Gastroesophageal sphincter (tissue), 4 donors: ENCODE measurements around the gene AMIGO2. TPM values are rescaled to one million over a fixed set of nuclear protein-coding genes. Genes with fewer than 3 reads are reported as not detected.
A peak's percentile ranks its signal among the peaks of the same experiment; 100 is the strongest.

Experiments used
- ATAC-seq: fragments of 150-250 bp; one replicate; pipeline ENCODE4 v1.9.1; 2016; ENCODE audit warnings: mild to moderate bottlenecking, moderate library complexity
- H3K27ac ChIP-seq, 4 donors: fragments of 200-600 bp; sonication (generic) in 3 of 4; 1 replicate in 3 of 4; 2 replicates in 1 of 4; pipeline ENCODE4 v1.5.1; 2016 to 2019
- H3K27me3 ChIP-seq: fragments of 200-600 bp; sonication (generic); one replicate; pipeline ENCODE4 v1.5.1; 2019
- H3K36me3 ChIP-seq, 2 donors: fragments of 200-600 bp; sonication (generic); one replicate each; pipeline ENCODE4 v1.5.1; 2019; ENCODE audit warnings: control low read depth in 1 of 2
- H3K4me1 ChIP-seq, 3 donors: fragments of 200-600 bp; sonication (generic); 1 replicate in 2 of 3; 2 replicates in 1 of 3; pipeline ENCODE4 v1.5.1; 2016 to 2019; ENCODE audit warnings: control low read depth in 2 of 3
- H3K4me3 ChIP-seq, 2 donors: fragments of 200-600 bp; sonication (generic); one replicate each; pipeline ENCODE4 v1.5.1; 2019; ENCODE audit warnings: mild to moderate bottlenecking in 1 of 2, moderate library complexity in 1 of 2
- H3K9me3 ChIP-seq, 3 donors: fragments of 200-600 bp; sonication (generic); one replicate each; pipeline ENCODE4 v1.5.1; 2017 to 2019; ENCODE audit warnings: control low read depth in 2 of 3
- EP300 ChIP-seq: sonication (generic); formaldehyde crosslinking; IDR thresholded peaks from one replicate; pipeline ENCODE4 v1.6.1; 2017; ENCODE audit warnings: antibody characterized with exemption, mild to moderate bottlenecking
- POLR2A ChIP-seq, 2 donors: fragments of 450-650 bp; IDR thresholded peaks; one replicate each; pipeline ENCODE4 v1.6.1; 2017; ENCODE audit warnings: antibody characterized with exemption in 2 of 2, mild to moderate bottlenecking in 2 of 2, moderate library complexity in 1 of 2
- POLR2AphosphoS5 ChIP-seq: sonication (generic); formaldehyde crosslinking; IDR thresholded peaks from one replicate; pipeline ENCODE4 v1.6.1; 2017; ENCODE audit warnings: antibody characterized with exemption
- WGBS, 2 donors: methylation state at CpG; one replicate each; pipeline ENCODE4 v1.1.5; 2018; ENCODE audit warnings: low coverage in 1 of 2; 5-methylcytosine and 5-hydroxymethylcytosine counted together
- total RNA-seq, 4 donors: library from RNA; depleted of rRNA; stranded (reverse); fragments of >200 nt; gene quantifications; one replicate each; pipeline ENCODE4 v1.1.0, GENCODE V29; 2016
- TF ChIP-seq, protein P1 (sequence below), 4 experiments: fragments of 200-600 bp in 2 of 4; fragments of 450-650 bp in 2 of 4; sonication (generic) in 1 of 4; IDR thresholded peaks; one replicate each; pipeline ENCODE4 v1.5.1; 2017 to 2019; ENCODE audit warnings: antibody characterized with exemption in 4 of 4, mild to moderate bottlenecking in 2 of 4, moderate library complexity in 2 of 4

AMIGO2 gene
- total RNA-seq, 4 donors from 2014 or later: 1.4 to 8.1 (median 3.6) TPM

DNA sequence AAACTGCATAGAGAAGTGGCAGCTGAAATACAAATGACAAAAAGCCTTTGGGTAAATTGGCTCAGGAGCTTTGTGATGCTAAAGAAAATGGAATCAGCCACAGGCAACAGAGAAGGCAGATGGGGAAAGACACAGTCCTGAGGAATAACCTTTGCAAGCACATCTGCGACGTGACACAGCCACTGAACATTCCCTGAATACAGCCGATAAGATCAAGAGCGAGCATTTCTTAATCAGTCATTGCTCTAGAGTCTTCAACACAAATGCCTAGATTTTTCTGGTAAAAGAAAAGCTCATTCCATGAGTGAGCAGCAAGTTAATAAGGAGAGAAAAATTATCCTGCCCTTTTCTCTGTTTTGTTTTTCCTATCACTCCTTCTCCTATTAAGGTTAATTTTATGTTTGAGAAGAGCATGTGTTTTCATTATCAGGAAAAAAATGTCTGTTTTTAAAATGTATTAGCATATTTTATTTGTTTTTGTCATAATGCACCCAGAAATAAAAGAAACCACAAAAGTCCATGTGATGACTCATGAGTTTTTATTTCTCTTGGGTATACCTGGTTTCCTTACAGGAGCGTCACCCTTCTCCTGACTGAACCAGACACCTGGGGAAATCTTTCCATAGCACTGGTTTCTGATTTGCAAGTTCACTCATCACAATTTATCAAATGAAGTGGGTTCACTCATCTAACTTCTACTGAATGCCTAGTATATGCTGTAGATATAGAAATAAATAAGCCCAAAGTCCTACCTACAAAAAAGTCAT is 45.8 kb downstream of the AMIGO2 start:
- Histone ChIP-seq H3K36me3 (no peaks in the 10 kb centered on the region), H3K27me3 (no peaks in the 10 kb centered on the region), H3K9me3 (no peaks in the 10 kb centered on the region), H3K4me3 (no peak overlapping the region), H3K27ac (no peak overlapping the region), H3K4me1 (peaks cover 0 to 6% (median 0%) of the 10 kb centered on the region in 3 donors)
- TF ChIP-seq, protein P1, sequence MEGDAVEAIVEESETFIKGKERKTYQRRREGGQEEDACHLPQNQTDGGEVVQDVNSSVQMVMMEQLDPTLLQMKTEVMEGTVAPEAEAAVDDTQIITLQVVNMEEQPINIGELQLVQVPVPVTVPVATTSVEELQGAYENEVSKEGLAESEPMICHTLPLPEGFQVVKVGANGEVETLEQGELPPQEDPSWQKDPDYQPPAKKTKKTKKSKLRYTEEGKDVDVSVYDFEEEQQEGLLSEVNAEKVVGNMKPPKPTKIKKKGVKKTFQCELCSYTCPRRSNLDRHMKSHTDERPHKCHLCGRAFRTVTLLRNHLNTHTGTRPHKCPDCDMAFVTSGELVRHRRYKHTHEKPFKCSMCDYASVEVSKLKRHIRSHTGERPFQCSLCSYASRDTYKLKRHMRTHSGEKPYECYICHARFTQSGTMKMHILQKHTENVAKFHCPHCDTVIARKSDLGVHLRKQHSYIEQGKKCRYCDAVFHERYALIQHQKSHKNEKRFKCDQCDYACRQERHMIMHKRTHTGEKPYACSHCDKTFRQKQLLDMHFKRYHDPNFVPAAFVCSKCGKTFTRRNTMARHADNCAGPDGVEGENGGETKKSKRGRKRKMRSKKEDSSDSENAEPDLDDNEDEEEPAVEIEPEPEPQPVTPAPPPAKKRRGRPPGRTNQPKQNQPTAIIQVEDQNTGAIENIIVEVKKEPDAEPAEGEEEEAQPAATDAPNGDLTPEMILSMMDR (IDR thresholded peaks at IDR 0.05): no peak
- no peak for TF ChIP-seq POLR2AphosphoS5
- TF ChIP-seq POLR2A (IDR thresholded peaks at IDR 0.05): no peak
- TF ChIP-seq EP300: no peak
- WGBS, 2 donors: 81 to 97% methylated on average over 4 to 5 of the region's 5 CpGs
- ATAC-seq: no peak

DNA sequence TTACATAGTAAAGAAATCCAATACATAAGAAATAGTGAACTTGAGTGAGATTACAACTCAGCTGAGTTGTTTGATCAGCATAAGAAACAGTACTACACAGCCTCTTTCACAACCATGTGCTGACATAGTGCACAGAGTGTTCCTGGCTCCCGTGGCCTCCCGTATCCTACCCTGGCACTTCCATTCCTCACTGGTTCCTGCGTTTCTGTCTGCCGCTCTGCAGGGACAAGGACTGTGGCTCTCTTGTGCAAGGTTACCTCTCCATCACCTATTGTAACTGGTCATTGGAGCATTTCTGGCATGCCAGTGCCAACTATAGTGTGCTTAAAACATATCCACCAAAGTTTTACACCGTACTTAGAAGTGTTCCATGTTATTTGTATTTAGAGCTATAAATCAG is 46.7 kb downstream of the AMIGO2 start:
- peaks cover 0 to 6% (median 0%) of the 10 kb centered on the region in 3 donors for H3K4me1 ChIP-seq
- H3K27me3 ChIP-seq: no peaks in the 10 kb centered on the region
- ATAC-seq: peak; percentile 72
- H3K4me3 ChIP-seq: no peak overlapping the region
- TF ChIP-seq, protein P1 (IDR thresholded peaks at IDR 0.05): no peak
- TF ChIP-seq EP300 (no peak), POLR2A (IDR thresholded peaks at IDR 0.05) (no peak), POLR2AphosphoS5 (no peak)
- WGBS, 2 donors: 52 to 68% methylated on average over 5 of the region's 5 CpGs
- H3K9me3 ChIP-seq: no peaks in the 10 kb centered on the region
- H3K27ac ChIP-seq: no peak overlapping the region
- no peaks in the 10 kb centered on the region for H3K36me3 ChIP-seq

DNA sequence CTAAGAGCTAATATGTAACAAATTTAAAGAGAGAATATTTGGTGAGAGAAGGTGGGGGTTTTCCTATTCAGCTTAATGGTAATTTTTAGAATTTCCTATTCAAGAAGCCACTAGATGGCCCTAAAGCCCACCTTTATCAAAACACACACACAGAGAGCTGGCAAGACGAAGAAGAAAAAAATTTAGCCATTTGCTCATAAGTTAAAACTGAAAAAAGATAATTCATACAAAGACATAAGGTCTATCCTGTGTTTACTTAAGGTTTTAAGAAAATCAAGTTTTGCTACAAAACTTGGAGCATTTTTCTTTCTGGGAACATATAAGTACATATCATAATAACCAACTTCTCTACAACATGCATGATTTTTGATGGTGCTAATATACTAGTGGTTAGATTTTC is 47.1 kb downstream of the AMIGO2 start:
- WGBS, 2 donors: 0 to 17% methylated on average over 1 of the region's 1 CpG
- Histone ChIP-seq H3K4me1 (peaks cover 0 to 6% (median 0%) of the 10 kb centered on the region in 3 donors), H3K9me3 (no peaks in the 10 kb centered on the region), H3K4me3 (no peak overlapping the region), H3K27me3 (no peaks in the 10 kb centered on the region), H3K36me3 (no peaks in the 10 kb centered on the region), H3K27ac (no peak overlapping the region)
- no peak for TF ChIP-seq EP300
- TF ChIP-seq, protein P1 (IDR thresholded peaks at IDR 0.05): peak in 3 of 4 experiments; percentile 57 to 61 (median 58)
- ATAC-seq: peak; percentile 58

DNA sequence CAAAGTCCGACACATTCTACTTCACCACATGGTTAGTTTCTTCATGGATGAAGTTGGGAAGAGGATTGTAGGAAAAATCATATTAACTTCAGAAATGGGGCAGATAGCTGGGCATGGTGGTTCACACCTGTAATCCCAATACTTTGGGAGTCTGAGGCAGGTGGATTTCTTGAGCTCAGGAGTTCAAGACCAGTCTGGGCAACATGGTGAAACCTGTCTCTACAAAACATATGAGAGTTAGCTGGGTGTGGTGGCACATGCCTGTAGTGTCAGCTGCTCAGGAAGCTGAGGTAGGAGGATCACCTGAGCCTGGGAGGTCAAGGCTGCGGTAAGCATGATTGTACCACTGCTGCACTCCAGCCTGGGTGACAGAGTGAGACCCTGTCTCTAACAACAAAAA is 49.9 kb downstream of the AMIGO2 start:
- 95 to 100% methylated on average over 2 of the region's 2 CpGs for WGBS, 2 donors

More for the DNA sequence above, 49.9 kb downstream of the AMIGO2 start:
- Histone ChIP-seq H3K4me1 (peaks cover 0 to 6% (median 0%) of the 10 kb centered on the region in 3 donors), H3K4me3 (no peak overlapping the region), H3K9me3 (no peaks in the 10 kb centered on the region), H3K36me3 (no peaks in the 10 kb centered on the region), H3K27ac (no peak overlapping the region), H3K27me3 (no peaks in the 10 kb centered on the region)
- TF ChIP-seq POLR2A (IDR thresholded peaks at IDR 0.05): no peak
- TF ChIP-seq POLR2AphosphoS5: no peak
- TF ChIP-seq EP300: no peak
- TF ChIP-seq, protein P1 (IDR thresholded peaks at IDR 0.05): no peak
- no peak for ATAC-seq
